Endothelial cell (in vitro differentiated cells): ENCODE results near the gene TMEM178B. TPM values are rescaled to one million over a fixed set of nuclear protein-coding genes. Genes with fewer than 3 reads are reported as not detected.

Source experiments
- DNase-seq: peaks from one replicate; pipeline ENCODE4 v3.0.0; 2021; ENCODE audit warnings: low spot score
- H3K27ac Mint-ChIP-seq: one replicate; pipeline ENCODE4 v1.8.0; 2021; ENCODE audit warnings: mixed read lengths, inconsistent platforms; ENCODE audit not compliant: unreplicated experiment
- H3K27me3 Mint-ChIP-seq: one replicate; pipeline ENCODE4 v1.8.0; 2021; ENCODE audit warnings: mild to moderate bottlenecking, moderate library complexity, mixed read lengths, inconsistent platforms; ENCODE audit not compliant: unreplicated experiment
- H3K36me3 Mint-ChIP-seq: one replicate; pipeline ENCODE4 v1.8.0; 2021; ENCODE audit warnings: mild to moderate bottlenecking, low read depth, mixed read lengths, inconsistent platforms; ENCODE audit not compliant: unreplicated experiment
- H3K4me1 Mint-ChIP-seq: one replicate; pipeline ENCODE4 v1.8.0; 2021; ENCODE audit warnings: mild to moderate bottlenecking, mixed read lengths, inconsistent platforms; ENCODE audit not compliant: unreplicated experiment
- H3K4me3 Mint-ChIP-seq: one replicate; pipeline ENCODE4 v1.8.0; 2021; ENCODE audit warnings: mild to moderate bottlenecking, mixed read lengths, inconsistent platforms; ENCODE audit not compliant: unreplicated experiment
- H3K9me3 Mint-ChIP-seq: one replicate; pipeline ENCODE4 v1.8.0; 2021; ENCODE audit warnings: mixed read lengths, inconsistent platforms; ENCODE audit not compliant: unreplicated experiment
- total RNA-seq: library from RNA; stranded (reverse); fragmentation: NEBNext Ultra II Directional; extraction: Animal tissue kit (Norgen Biotek cat#: 25700); gene quantifications from one replicate; pipeline ENCODE4 v1.2.1, GENCODE V29; 2021; ENCODE audit not compliant: unreplicated experiment
- TF ChIP-seq, protein P1 (sequence below): fragments of 200-600 bp; sonication (generic); IDR thresholded peaks from one replicate; pipeline ENCODE4 v1.5.0; 2021; ENCODE audit warnings: antibody characterized with exemption; ENCODE audit not compliant: unreplicated experiment

TMEM178B gene
- total RNA-seq, 1 donor from 2014 or later = 0.28 TPM

DNA sequence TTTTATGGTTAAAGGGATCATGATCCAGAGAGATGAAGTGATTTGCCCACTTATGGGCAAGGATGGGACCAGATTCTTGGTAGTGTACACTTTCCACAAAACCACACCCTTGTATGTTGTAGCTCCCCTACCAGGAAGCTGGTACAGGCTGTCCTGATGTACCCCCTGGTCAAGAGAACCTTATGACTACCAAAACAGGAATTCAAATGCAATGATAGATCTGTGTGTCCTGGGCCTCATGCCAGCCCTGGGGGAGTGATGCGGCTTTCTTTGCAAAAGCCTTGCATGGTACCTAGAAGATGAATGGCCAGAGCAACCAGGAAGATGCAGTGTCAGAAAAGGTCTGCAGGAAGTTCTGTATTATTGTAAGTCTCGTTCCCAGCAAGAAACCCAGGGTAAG is 382.4 kb downstream of the TMEM178B start:
- no peak overlapping the region for H3K4me3 Mint-ChIP-seq
- no peaks in the 10 kb centered on the region for H3K27me3 Mint-ChIP-seq
- no peaks in the 10 kb centered on the region for H3K9me3 Mint-ChIP-seq
- no peaks in the 10 kb centered on the region for H3K36me3 Mint-ChIP-seq
- no peak overlapping the region for H3K27ac Mint-ChIP-seq
- TF ChIP-seq, protein P1, sequence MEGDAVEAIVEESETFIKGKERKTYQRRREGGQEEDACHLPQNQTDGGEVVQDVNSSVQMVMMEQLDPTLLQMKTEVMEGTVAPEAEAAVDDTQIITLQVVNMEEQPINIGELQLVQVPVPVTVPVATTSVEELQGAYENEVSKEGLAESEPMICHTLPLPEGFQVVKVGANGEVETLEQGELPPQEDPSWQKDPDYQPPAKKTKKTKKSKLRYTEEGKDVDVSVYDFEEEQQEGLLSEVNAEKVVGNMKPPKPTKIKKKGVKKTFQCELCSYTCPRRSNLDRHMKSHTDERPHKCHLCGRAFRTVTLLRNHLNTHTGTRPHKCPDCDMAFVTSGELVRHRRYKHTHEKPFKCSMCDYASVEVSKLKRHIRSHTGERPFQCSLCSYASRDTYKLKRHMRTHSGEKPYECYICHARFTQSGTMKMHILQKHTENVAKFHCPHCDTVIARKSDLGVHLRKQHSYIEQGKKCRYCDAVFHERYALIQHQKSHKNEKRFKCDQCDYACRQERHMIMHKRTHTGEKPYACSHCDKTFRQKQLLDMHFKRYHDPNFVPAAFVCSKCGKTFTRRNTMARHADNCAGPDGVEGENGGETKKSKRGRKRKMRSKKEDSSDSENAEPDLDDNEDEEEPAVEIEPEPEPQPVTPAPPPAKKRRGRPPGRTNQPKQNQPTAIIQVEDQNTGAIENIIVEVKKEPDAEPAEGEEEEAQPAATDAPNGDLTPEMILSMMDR = no peak
- H3K4me1 Mint-ChIP-seq = no peaks in the 10 kb centered on the region
- DNase-seq = no peak

DNA sequence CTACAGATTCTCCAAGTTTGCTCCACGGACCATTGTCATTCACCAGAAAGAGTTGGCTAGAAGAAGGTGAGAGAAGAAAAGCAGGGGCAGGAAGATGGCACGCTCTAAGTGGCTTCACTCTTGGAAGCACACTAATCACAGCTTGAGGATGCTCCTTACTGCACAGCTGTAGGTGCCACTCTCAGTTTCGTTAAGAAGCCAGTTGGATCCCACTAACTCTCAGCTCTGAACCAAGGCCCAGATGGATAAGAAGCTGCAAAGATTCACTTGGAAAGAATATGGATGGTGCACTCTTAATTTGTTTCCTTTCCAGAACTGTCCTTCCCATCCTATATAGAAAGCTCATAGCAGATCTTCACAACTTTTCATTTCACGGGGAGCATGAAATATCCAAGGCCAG is 382.8 kb downstream of the TMEM178B start:
- Mint-ChIP-seq H3K4me3 (no peak overlapping the region), H3K4me1 (no peaks in the 10 kb centered on the region), H3K9me3 (no peaks in the 10 kb centered on the region), H3K36me3 (no peaks in the 10 kb centered on the region), H3K27ac (no peak overlapping the region), H3K27me3 (no peaks in the 10 kb centered on the region)
- TF ChIP-seq, protein P1 = no peak
- no peak for DNase-seq

DNA sequence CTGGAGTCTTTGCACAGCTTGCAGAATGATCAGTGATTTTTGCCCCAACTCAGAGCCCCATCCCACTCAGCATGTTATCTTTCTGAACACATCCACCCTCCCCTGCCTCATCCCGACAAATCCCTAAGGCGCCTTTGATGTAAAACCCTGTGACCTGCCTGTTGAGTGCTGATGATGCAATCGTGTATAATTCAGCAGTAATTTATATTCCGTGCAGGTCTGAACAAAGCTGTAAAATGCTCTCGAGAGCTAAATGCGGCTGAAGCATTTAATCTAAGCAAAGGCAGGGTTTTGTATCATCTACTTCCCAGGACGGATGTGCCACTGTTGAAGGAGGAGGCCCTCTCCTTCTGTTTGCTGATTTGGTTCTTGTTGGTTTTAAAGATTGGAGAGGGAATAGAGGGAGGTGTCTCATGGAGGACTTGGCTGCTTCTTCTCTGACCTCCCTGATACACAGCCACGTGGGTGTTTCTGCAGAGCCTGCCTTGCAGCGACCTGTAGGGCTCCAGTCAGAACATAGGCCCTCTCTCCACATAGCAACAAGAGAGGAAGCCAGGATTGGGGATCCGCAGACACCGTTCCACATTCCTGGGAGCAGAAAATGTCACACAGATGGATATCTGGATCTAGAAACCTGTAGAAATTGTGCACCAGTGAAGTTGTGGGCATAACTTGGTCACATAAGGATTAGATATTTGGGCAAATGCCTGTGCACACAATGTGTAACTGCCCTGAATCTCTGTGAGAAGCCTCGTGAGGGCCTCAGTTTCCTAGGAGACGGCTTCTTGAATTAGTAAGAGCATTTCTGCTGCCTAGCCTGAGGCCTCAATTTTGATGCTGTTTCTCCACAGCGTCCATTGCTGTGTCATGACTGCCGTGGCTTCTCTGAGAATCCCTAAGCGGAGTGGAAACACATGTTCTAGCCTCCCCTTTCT is 387.2 kb downstream of the TMEM178B start:
- Mint-ChIP-seq H3K27ac (no peak overlapping the region), H3K27me3 (no peaks in the 10 kb centered on the region), H3K9me3 (no peaks in the 10 kb centered on the region), H3K36me3 (no peaks in the 10 kb centered on the region), H3K4me1 (no peaks in the 10 kb centered on the region), H3K4me3 (no peak overlapping the region)
- no peak for DNase-seq
- TF ChIP-seq, protein P1 = no peak

DNA sequence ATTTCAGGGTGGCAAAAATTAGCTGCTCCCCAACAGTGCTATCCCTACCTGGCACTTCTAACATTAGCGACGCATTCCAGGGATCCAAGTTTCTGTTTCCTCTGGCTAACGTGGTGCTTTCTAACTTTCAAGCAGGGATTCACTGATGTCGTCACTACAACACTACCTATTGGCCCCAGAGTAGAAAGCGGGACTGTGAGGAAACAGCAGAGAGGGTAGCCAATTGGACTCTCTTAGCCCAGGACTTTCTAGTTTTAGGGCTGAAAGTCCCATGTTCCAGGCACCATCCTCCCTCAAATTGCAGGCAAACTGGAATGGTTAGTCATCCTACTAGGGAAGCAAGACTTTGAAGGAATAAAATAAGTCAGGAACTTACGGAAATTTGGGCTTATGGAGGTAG is 388.1 kb downstream of the TMEM178B start:
- DNase-seq = no peak
- Mint-ChIP-seq H3K36me3 (no peaks in the 10 kb centered on the region), H3K4me1 (no peaks in the 10 kb centered on the region), H3K9me3 (no peaks in the 10 kb centered on the region), H3K27ac (no peak overlapping the region), H3K4me3 (no peak overlapping the region), H3K27me3 (no peaks in the 10 kb centered on the region)
- TF ChIP-seq, protein P1 = no peak

DNA sequence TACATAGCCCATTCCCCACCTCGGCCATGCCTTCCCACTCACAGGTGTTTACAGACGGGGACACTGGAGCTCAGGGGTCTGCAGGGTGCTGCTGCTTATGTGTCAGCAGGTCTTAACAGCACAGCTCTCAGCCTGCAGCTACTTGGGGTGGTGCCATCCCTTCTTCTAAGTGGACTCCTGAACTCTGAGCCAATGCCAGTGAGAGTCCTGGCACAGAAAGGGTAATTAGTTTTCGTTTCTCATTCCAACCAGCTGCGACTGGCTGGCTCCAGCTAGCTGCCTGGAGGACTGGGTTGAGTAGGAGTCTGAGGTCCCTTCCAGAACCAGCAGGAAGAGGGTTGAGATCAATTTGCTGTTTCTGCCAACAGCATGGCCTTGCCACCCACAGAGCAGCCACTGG is 389.1 kb downstream of the TMEM178B start:
- no peak overlapping the region for H3K27ac Mint-ChIP-seq
- H3K4me1 Mint-ChIP-seq = no peaks in the 10 kb centered on the region
- no peaks in the 10 kb centered on the region for H3K9me3 Mint-ChIP-seq
- H3K27me3 Mint-ChIP-seq = no peaks in the 10 kb centered on the region
- no peaks in the 10 kb centered on the region for H3K36me3 Mint-ChIP-seq
- TF ChIP-seq, protein P1 = no peak
- no peak for DNase-seq
- no peak overlapping the region for H3K4me3 Mint-ChIP-seq
